ENCODE data around the gene FAM120C. TPM values are rescaled to one million over a fixed set of nuclear protein-coding genes. Genes with fewer than 3 reads are reported as not detected.

FAM120C gene
- total RNA-seq, 1 experiment from 2014 or later: 8.2 TPM

DNA sequence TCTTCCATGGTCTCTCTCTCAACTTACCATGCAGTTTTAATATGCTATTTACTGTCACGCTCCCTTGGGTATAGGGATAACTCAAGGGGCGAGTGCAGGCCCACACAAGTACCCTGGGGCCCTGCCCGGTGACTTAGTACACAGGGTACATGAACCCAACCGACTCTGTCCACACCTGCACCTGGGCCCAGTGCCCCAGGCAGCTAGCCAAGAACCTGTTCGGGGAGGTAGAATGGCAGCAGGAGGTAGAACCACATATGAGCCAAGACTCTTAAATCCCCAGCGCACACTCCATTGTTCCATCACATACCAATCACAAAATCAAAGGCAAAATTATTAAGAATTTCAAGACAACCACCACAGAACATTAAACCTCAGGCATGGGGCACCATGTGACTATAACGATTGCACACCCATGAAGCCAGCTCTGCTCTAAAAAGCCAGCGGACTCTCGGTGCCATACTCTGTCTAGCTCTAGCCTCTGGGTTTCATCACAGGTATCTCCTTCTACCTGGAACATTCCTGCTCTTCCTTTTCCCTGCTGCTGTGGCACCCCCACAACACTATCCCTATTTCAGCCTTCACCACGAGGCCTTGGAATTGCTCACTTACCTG lies 153.4 kb downstream of the FAM120C start:
- CTCF ChIA-PET: no interaction called here
- ATAC-seq: no peak
- TF ChIP-seq, protein P1, sequence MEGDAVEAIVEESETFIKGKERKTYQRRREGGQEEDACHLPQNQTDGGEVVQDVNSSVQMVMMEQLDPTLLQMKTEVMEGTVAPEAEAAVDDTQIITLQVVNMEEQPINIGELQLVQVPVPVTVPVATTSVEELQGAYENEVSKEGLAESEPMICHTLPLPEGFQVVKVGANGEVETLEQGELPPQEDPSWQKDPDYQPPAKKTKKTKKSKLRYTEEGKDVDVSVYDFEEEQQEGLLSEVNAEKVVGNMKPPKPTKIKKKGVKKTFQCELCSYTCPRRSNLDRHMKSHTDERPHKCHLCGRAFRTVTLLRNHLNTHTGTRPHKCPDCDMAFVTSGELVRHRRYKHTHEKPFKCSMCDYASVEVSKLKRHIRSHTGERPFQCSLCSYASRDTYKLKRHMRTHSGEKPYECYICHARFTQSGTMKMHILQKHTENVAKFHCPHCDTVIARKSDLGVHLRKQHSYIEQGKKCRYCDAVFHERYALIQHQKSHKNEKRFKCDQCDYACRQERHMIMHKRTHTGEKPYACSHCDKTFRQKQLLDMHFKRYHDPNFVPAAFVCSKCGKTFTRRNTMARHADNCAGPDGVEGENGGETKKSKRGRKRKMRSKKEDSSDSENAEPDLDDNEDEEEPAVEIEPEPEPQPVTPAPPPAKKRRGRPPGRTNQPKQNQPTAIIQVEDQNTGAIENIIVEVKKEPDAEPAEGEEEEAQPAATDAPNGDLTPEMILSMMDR (conservative IDR thresholded peaks at IDR 0.05; ENCODE audit: low read depth, low read length): no peak
- TF ChIP-seq EZH2phosphoT487 (IDR thresholded peaks at IDR 0.05; ENCODE audit: borderline replicate concordance, low read length): no peak
- TF ChIP-seq EZH2 (IDR thresholded peaks at IDR 0.05; ENCODE audit: low read length, unreplicated experiment): no peak
- Histone ChIP-seq H2AFZ (ENCODE audit: low read length) (no peak overlapping the region), H3K9me3 (ENCODE audit: low read length) (no peaks in the 10 kb centered on the region), H3K36me3 (ENCODE audit: low read depth, low read length) (peaks cover 13% of the 10 kb centered on the region), H3K27ac (ENCODE audit: low read length) (no peak overlapping the region), H4K20me1 (ENCODE audit: low read length) (no peaks in the 10 kb centered on the region), H3F3A (ENCODE audit: low read length, unreplicated experiment) (no peaks in the 10 kb centered on the region), H3K9ac (ENCODE audit: low read length) (no peak overlapping the region), H3K4me2 (ENCODE audit: low read length) (no peak overlapping the region), H3K27me3 (ENCODE audit: low read length) (no peaks in the 10 kb centered on the region), H3K79me2 (ENCODE audit: low read length) (no peaks in the 10 kb centered on the region), H3K4me1 (ENCODE audit: insufficient read depth, low read length) (no peaks in the 10 kb centered on the region), H3K4me3 (ENCODE audit: low read length) (no peak overlapping the region), H3K9me2 (replicated peaks; ENCODE audit: low read length) (no peaks in the 10 kb centered on the region)
- no peak for DNase-seq
- no TSS peak for BruUV-seq (replicated peaks)
- POLR2A ChIA-PET (ENCODE audit: unreplicated experiment): no interaction called here
- intact Hi-C loops (cut with micrococcal nuclease): no loop called here

GRCh38 chrX:54024350-54024749 lies 158.7 kb downstream of the FAM120C start:
- ChIA-PET POLR2A (ENCODE audit: unreplicated experiment) (no interaction called here), CTCF (no interaction called here)
- BruUV-seq (replicated peaks): no TSS peak
- no peaks in the 10 kb centered on the region for H4K20me1 ChIP-seq (ENCODE audit: low read length)
- H3F3A ChIP-seq (ENCODE audit: low read length, unreplicated experiment): no peaks in the 10 kb centered on the region
- no peaks in the 10 kb centered on the region for H3K4me1 ChIP-seq (ENCODE audit: insufficient read depth, low read length)
- no peak overlapping the region for H3K27ac ChIP-seq (ENCODE audit: low read length)
- H2AFZ ChIP-seq (ENCODE audit: low read length): no peak overlapping the region
- H3K9me2 ChIP-seq (replicated peaks; ENCODE audit: low read length): no peaks in the 10 kb centered on the region
- DNase-seq: no peak
- intact Hi-C loops (cut with micrococcal nuclease): no loop called here
- H3K4me3 ChIP-seq (ENCODE audit: low read length): no peak overlapping the region
- no peaks in the 10 kb centered on the region for H3K27me3 ChIP-seq (ENCODE audit: low read length)
- H3K36me3 ChIP-seq (ENCODE audit: low read depth, low read length): peaks cover 6% of the 10 kb centered on the region
- no peaks in the 10 kb centered on the region for H3K9me3 ChIP-seq (ENCODE audit: low read length)
- H3K79me2 ChIP-seq (ENCODE audit: low read length): no peaks in the 10 kb centered on the region
- no peak overlapping the region for H3K9ac ChIP-seq (ENCODE audit: low read length)
- TF ChIP-seq EZH2 (IDR thresholded peaks at IDR 0.05; ENCODE audit: low read length, unreplicated experiment): no peak
- no peak overlapping the region for H3K4me2 ChIP-seq (ENCODE audit: low read length)
- no peak for ATAC-seq

Other genes with a start within 250 kb of the FAM120C start
- 19.4 and 33.7 TPM in 2 replicates for gene PHF8, start 138.8 kb downstream of the FAM120C start, total RNA-seq (2014; rRNA removed)
- gene WNK3, start 174.8 kb upstream of the FAM120C start, total RNA-seq (2014; rRNA removed): 0.06 and 0.33 TPM in 2 replicates

Measured in PC-3 (cell line).